K562 (cell line): Measurements from ENCODE around the gene SLC35E1. TPM values are rescaled to one million over a fixed set of nuclear protein-coding genes. Genes with fewer than 3 reads are reported as not detected.

Source experiments
- CHD4 ChIP-seq: fragments of 200-600 bp; sonication (generic); IDR thresholded peaks from 3 replicates; pipeline ENCODE4 v1.6.1; 2012; ENCODE audit warnings: low read depth, mild to moderate bottlenecking, mixed read lengths, low read length, inconsistent platforms; ENCODE audit not compliant: insufficient read depth, insufficient replicate concordance, poor library complexity, severe bottlenecking
- CREM ChIP-seq: IDR thresholded peaks from 2 replicates; pipeline ENCODE4 v1.6.1; 2014; ENCODE audit warnings: antibody characterized with exemption, low read depth
- CUX1 ChIP-seq: fragments of 200-800 bp; sonication (Bioruptor generic); IDR thresholded peaks from 2 replicates; pipeline ENCODE4 v1.6.1; 2016; ENCODE audit warnings: missing genetic modification characterization, missing compliant biosample characterization
- ETV6 ChIP-seq, 3 experiments: fragments of 150-350 bp in 1 of 3; sonication (generic) in 1 of 3; formaldehyde crosslinking in 1 of 3; IDR thresholded peaks; 2 replicates each; pipeline versions ENCODE4 v1.6.1 to v1.8.0; 2014 to 2022; ENCODE audit warnings: borderline replicate concordance in 2 of 3, low read depth in 2 of 3, antibody characterized with exemption in 1 of 3, low read length in 1 of 3, mild to moderate bottlenecking in 1 of 3, missing genetic modification reagents in 1 of 3
- GTF2A2 ChIP-seq: IDR thresholded peaks from 2 replicates; pipeline ENCODE4 v1.6.1; 2016; ENCODE audit warnings: mild to moderate bottlenecking, missing genetic modification characterization, missing compliant biosample characterization
- MAFG ChIP-seq: fragments of 450-650 bp; conservative IDR thresholded peaks from 2 replicates; pipeline ENCODE4 v1.6.1; 2016; ENCODE audit warnings: missing genetic modification characterization, missing compliant biosample characterization
- NBN ChIP-seq: fragments of 450-650 bp; IDR thresholded peaks from 2 replicates; pipeline ENCODE4 v1.6.1; 2016; ENCODE audit warnings: low read depth, mild to moderate bottlenecking
- NFE2L1 ChIP-seq: fragments of 450-650 bp; IDR thresholded peaks from 2 replicates; pipeline ENCODE4 v1.6.1; 2016; ENCODE audit warnings: missing genetic modification characterization, low read depth, mild to moderate bottlenecking, missing compliant biosample characterization, moderate library complexity, borderline replicate concordance
- OTX1 ChIP-seq: fragments of 450-650 bp; formaldehyde crosslinking; IDR thresholded peaks from 2 replicates; pipeline ENCODE4 v1.4.0; 2022; ENCODE audit warnings: mild to moderate bottlenecking
- STAT5B ChIP-seq: fragments of 250-450 bp; sonication (Bioruptor Pico); IDR thresholded peaks from 2 replicates; pipeline ENCODE4 v1.8.0; 2021; ENCODE audit warnings: mild to moderate bottlenecking, inconsistent platforms
- TAF1 ChIP-seq: IDR thresholded peaks from 2 replicates; pipeline ENCODE4 v1.6.1; 2011; ENCODE audit warnings: mild to moderate bottlenecking, low read length, moderate library complexity; ENCODE audit not compliant: insufficient read depth, control insufficient read depth, severe bottlenecking; ENCODE audit errors: extremely low read depth
- THRA ChIP-seq: fragments of 450-650 bp; IDR thresholded peaks from 2 replicates; pipeline ENCODE4 v1.6.1; 2017; ENCODE audit warnings: mild to moderate bottlenecking, moderate library complexity
- ZNF140 ChIP-seq: fragments of 250-450 bp; sonication (Bioruptor Pico); IDR thresholded peaks from 2 replicates; pipeline ENCODE4 v1.8.0; 2021; ENCODE audit warnings: moderate library complexity, mild to moderate bottlenecking, inconsistent platforms
- ZNF518B ChIP-seq: fragments of 250-450 bp; sonication (Bioruptor Pico); IDR thresholded peaks from 2 replicates; pipeline ENCODE4 v1.5.0; 2021; ENCODE audit warnings: mild to moderate bottlenecking, moderate library complexity
- ZNF668 ChIP-seq: fragments of 250-450 bp; sonication (Bioruptor Pico); IDR thresholded peaks from 2 replicates; pipeline ENCODE4 v1.8.0; 2022; ENCODE audit warnings: mild to moderate bottlenecking, inconsistent platforms
- ZNF696 ChIP-seq: fragments of 250-450 bp; sonication (Bioruptor Pico); conservative IDR thresholded peaks from 2 replicates; pipeline ENCODE4 v1.4.0; 2020; ENCODE audit warnings: mild to moderate bottlenecking, moderate library complexity
- polyA plus RNA-seq, 8 experiments: library from polyadenylated mRNA; depleted of rRNA in 4 of 8; stranded (reverse) in 5 of 8; unstranded in 3 of 8; fragments of >200 nt; fragmentation: Nextera tagmentation in 2 of 8; fragmentation: Illumina TruSeq in 1 of 8; extraction: Ambion mirVana in 2 of 8; extraction: Trizol in 1 of 8; gene quantifications; 2 replicates each; pipeline versions ENCODE4 v1.2.1 to v1.2.3, GENCODE V29; 2011 to 2014; ENCODE audit warnings: inconsistent platforms in 1 of 8, missing spikeins in 1 of 8
- total RNA-seq, 7 experiments: library from RNA; depleted of rRNA in 6 of 7; stranded (reverse); fragments of >200 nt in 6 of 7; fragmentation: Illumina TruSeq in 2 of 7; extraction: Trizol in 2 of 7; gene quantifications; 2 replicates each; pipeline versions ENCODE4 v1.2.1 to v1.2.3, GENCODE V29; 2011 to 2021; ENCODE audit warnings: low replicate concordance in 1 of 7

The SLC35E1 gene
- total and polyA plus RNA-seq, 9 of the 15 experiments (the other 6 are each of a cell fraction or from before 2014, with no cell fraction given): 15.0 to 40.1 (median 25.7) TPM

GRCh38 chr19:16542045-16542909 is 29.9 kb downstream of the SLC35E1 start, which contains the start of gene CHERP (continued):
- TF ChIP-seq ETV6 (IDR thresholded peaks at IDR 0.05; ENCODE audit: borderline replicate concordance in 1 of 2, low read depth in 2 of 2, low read length in 1 of 2) (no peak), ETV6 (CRISPR knock-in tag; IDR thresholded peaks at IDR 0.05; ENCODE audit: borderline replicate concordance) (no peak), ZNF140 (CRISPR knock-in tag) (no peak), GTF2A2 (tag) (no peak), MAFG (tag) (no peak), TAF1 (peak; percentile 79), THRA (no peak), CUX1 (CRISPR knock-in tag) (no peak), CHD4 (no peak), CREM (peak; percentile 55), STAT5B (CRISPR knock-in tag) (no peak), ZNF668 (no peak), NFE2L1 (tag) (no peak), OTX1 (CRISPR knock-in tag) (no peak), ZNF518B (CRISPR knock-in tag) (no peak), ZNF696 (CRISPR knock-in tag) (no peak), NBN (no peak)
